Activated CD4-positive, alpha-beta T cell treated with anti-CD3 and anti-CD28 coated beads for 36 hours (primary cell): Measurements from ENCODE around the gene EIPR1. TPM values are rescaled to one million over a fixed set of nuclear protein-coding genes. Genes with fewer than 3 reads are reported as not detected.

Source experiments
- ATAC-seq: fragments of 200-7000 bp; cut with Tn5 transposase; one replicate; pipeline ENCODE4 v1.10.0; 2021; ENCODE audit warnings: mild to moderate bottlenecking, moderate library complexity
- CTCF ChIA-PET: fragments of 350-600 bp; sonication (Branson Sonifier 250); formaldehyde crosslinking; loops from one replicate; lab custom pipeline; 2021; ENCODE audit warnings: antibody characterized with exemption; lab: Charles Lee
- POLR2A ChIA-PET: fragments of 350-600 bp; sonication (Branson Sonifier 250); formaldehyde crosslinking; loops from one replicate; lab custom pipeline; 2021; ENCODE audit warnings: antibody characterized with exemption, inconsistent platforms; lab: Charles Lee
- DNase-seq: peaks from one replicate; pipeline ENCODE4 v3.0.0-alpha.2; 2020
- H3K27ac Mint-ChIP-seq: one replicate; pipeline ENCODE4 v1.8.0; 2021; ENCODE audit warnings: mixed read lengths
- H3K27me3 Mint-ChIP-seq: one replicate; pipeline ENCODE4 v1.8.0; 2021; ENCODE audit warnings: mixed read lengths
- H3K36me3 Mint-ChIP-seq: one replicate; pipeline ENCODE4 v1.8.0; 2021; ENCODE audit warnings: low read depth, mixed read lengths
- H3K4me1 Mint-ChIP-seq: one replicate; pipeline ENCODE4 v1.8.0; 2021; ENCODE audit warnings: mixed read lengths
- H3K4me3 Mint-ChIP-seq: one replicate; pipeline ENCODE4 v1.8.0; 2021; ENCODE audit warnings: mild to moderate bottlenecking, moderate library complexity, mixed read lengths
- H3K9me3 Mint-ChIP-seq: one replicate; pipeline ENCODE4 v1.8.0; 2021; ENCODE audit warnings: low read depth, mixed read lengths
- intact Hi-C, 2 experiments: fragments of 100-400 bp; cut with DNase I in 1 of 2; cut with micrococcal nuclease in 1 of 2; formaldehyde crosslinking; loops; one replicate each; pipeline versions ENCODE4 v1.14.2 to v1.15.1; 2022 to 2024; cut with DNase I, micrococcal nuclease
- total RNA-seq, 2 experiments: library from RNA; stranded (reverse); gene quantifications; one replicate each; pipeline ENCODE4 v1.2.3, GENCODE V29; 2021

EIPR1 gene
- total RNA-seq, 2 experiments from 2014 or later, result 38.6 to 58.2 TPM

DNA sequence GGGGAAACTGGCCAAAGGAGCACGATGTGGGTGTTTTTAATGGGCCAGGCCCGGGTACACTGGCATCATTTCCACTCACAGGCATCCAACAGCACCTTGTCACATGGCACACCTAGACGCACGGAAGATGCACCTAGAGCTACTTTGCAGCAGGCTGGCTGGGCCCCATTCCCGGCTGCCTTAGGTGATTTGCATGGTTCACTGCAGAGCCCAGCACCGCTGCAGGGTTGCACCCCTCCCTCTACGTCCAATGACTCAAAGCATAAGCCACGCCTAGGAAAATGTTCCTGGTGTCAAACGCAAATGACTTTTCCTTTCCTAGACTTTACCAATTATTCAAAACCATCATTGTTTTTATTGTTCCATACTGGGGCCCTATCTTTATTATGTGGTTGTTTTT lies 222.9 kb downstream of the EIPR1 start:
- intact Hi-C loops, result no loop called here
- H3K36me3 Mint-ChIP-seq, result peaks cover 29% of the 10 kb centered on the region
- H3K4me3 Mint-ChIP-seq, result no peak overlapping the region
- DNase-seq, result no peak
- H3K9me3 Mint-ChIP-seq, result peaks cover 9% of the 10 kb centered on the region
- H3K27ac Mint-ChIP-seq, result no peak overlapping the region
- H3K27me3 Mint-ChIP-seq, result no peaks in the 10 kb centered on the region
- POLR2A ChIA-PET, result no interaction called here
- H3K4me1 Mint-ChIP-seq, result peaks cover 3% of the 10 kb centered on the region
- no peak for ATAC-seq
- CTCF ChIA-PET, result no interaction called here

DNA sequence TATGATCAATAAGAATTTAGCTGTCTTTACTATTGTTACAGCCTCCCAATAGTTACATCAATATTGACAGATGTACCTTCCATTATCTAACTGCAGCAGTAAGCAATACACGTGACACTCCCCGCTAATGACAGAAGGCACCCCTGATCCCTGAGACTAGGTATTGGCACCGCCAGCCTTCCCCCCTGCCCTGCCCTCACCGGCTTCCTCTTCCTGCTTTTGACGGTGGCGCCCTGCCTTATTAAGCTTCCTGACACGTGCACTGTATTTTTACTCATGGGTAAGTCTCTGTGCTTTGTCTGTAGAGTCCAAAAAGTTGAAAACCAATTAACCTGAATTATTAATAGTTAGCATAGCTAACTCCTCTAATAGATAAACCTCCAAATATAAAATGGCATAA lies 223.5 kb downstream of the EIPR1 start:
- H3K27ac Mint-ChIP-seq, result no peak overlapping the region
- no peak for ATAC-seq
- CTCF ChIA-PET, result no interaction called here
- DNase-seq, result no peak
- POLR2A ChIA-PET, result no interaction called here
- peaks cover 9% of the 10 kb centered on the region for H3K9me3 Mint-ChIP-seq
- peaks cover 25% of the 10 kb centered on the region for H3K36me3 Mint-ChIP-seq
- intact Hi-C loops, result no loop called here
- H3K4me3 Mint-ChIP-seq, result no peak overlapping the region
- H3K4me1 Mint-ChIP-seq, result peaks cover 3% of the 10 kb centered on the region
- H3K27me3 Mint-ChIP-seq, result no peaks in the 10 kb centered on the region

DNA sequence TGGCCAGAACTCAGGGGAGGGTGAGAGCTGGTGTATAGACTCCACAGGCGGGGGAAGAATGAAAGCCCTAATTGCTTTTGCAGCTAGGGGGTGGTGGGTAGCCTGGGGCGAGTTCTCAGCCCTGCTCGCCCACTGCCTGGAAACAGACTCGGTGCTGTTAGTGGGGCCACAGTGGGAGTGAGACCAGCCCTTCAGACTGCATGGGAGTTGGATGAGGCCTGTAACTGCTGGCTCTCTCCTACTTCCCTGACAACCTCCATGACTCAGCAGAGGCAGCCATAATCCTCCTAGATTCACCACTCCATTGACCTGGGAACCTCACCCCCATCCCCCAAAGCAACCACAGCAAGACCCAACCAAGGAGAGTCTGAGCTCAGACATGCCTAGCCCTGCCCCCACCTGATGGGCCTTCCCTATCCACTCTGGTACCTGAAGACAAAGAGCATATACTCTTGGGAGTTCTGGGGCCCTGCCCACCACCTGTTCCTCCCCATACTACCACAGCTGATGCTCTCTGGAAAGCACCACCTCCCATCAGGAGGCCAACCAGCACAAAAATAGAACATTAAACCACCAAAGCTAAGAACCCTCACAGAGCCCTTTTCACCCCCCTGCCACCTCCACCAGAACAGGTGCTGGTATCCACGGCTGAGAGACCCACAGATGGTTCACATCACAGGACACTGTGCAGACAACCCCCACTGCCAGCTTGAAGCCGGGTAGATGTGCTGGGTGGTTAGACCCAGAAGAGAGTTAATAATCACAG lies 226.3 kb downstream of the EIPR1 start:
- no peak overlapping the region for H3K27ac Mint-ChIP-seq
- CTCF ChIA-PET, result no interaction called here
- ATAC-seq (no peak), DNase-seq (no peak)
- POLR2A ChIA-PET, result no interaction called here
- H3K4me3 Mint-ChIP-seq, result no peak overlapping the region
- H3K4me1 Mint-ChIP-seq, result peaks cover 3% of the 10 kb centered on the region
- peaks cover 21% of the 10 kb centered on the region for H3K36me3 Mint-ChIP-seq
- H3K9me3 Mint-ChIP-seq, result peaks cover 9% of the 10 kb centered on the region
- intact Hi-C loops, result no loop called here
- no peaks in the 10 kb centered on the region for H3K27me3 Mint-ChIP-seq

DNA sequence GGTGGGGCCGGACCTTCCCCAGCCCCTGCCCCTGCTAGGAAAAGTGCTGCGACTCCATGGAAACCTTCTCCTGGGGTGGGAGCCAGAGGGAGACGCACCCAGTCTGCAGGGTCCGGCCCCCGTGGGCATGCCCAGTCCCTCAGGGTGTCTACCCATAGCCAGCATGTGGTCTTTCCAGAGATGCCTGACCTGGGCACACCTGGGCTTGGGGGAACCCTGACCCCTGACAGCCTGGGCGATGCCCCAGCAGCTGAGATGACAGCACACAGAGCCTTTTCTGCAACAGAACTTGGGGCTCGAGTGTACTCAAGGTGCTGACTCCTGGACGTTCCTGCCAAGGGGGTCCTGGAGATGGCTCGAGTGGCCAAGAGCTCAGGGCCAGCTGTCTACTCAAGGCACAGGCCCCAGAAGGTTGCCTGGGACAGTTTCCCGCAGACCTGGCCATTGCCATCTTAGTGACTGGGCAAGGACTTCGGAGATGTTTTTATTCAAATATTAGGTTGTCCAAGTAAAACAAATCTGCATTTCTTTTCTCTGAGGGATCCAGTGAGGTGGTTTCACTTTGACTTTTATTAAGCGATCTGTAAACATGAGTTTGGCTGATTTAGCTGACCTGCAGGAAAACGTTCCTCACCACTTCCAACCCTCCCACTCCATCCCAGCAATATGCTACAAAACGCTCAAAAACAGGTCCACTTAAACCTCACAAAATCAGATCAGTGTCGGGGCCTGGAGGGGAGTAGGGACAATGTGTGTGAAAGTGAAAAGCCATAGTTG lies 228.0 kb downstream of the EIPR1 start:
- Mint-ChIP-seq H3K27ac (no peak overlapping the region), H3K36me3 (peaks cover 21% of the 10 kb centered on the region), H3K4me3 (no peak overlapping the region), H3K9me3 (peaks cover 9% of the 10 kb centered on the region), H3K4me1 (no peaks in the 10 kb centered on the region), H3K27me3 (no peaks in the 10 kb centered on the region)
- no peak for DNase-seq
- CTCF ChIA-PET, result no interaction called here
- ATAC-seq, result no peak
- intact Hi-C loops, result no loop called here
- POLR2A ChIA-PET, result no interaction called here

DNA sequence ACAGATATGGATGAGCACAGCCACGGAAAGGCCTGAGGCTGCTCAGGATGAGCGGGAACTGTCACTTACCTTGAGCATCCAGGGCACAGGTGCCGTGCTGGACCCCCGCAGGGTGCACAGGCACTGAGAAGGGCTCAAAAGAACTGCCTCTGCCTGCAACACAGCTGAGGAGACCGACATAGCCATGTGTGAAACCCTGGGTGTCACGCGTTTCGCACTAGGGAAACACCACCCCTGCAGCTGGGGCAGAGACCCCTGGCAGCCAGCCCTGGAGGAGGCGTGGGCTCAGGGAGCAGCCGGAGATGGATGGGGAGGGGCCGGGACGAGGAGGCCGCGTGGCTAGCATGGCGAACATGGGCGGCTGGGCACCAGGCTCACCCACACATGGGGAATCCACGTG lies 228.9 kb downstream of the EIPR1 start:
- ATAC-seq (no peak), DNase-seq (no peak)
- POLR2A ChIA-PET, result no interaction called here
- Mint-ChIP-seq H3K9me3 (peaks cover 9% of the 10 kb centered on the region), H3K4me1 (no peaks in the 10 kb centered on the region), H3K36me3 (peaks cover 21% of the 10 kb centered on the region), H3K27ac (no peak overlapping the region), H3K4me3 (no peak overlapping the region), H3K27me3 (no peaks in the 10 kb centered on the region)
- CTCF ChIA-PET, result no interaction called here
- intact Hi-C loops, result no loop called here

DNA sequence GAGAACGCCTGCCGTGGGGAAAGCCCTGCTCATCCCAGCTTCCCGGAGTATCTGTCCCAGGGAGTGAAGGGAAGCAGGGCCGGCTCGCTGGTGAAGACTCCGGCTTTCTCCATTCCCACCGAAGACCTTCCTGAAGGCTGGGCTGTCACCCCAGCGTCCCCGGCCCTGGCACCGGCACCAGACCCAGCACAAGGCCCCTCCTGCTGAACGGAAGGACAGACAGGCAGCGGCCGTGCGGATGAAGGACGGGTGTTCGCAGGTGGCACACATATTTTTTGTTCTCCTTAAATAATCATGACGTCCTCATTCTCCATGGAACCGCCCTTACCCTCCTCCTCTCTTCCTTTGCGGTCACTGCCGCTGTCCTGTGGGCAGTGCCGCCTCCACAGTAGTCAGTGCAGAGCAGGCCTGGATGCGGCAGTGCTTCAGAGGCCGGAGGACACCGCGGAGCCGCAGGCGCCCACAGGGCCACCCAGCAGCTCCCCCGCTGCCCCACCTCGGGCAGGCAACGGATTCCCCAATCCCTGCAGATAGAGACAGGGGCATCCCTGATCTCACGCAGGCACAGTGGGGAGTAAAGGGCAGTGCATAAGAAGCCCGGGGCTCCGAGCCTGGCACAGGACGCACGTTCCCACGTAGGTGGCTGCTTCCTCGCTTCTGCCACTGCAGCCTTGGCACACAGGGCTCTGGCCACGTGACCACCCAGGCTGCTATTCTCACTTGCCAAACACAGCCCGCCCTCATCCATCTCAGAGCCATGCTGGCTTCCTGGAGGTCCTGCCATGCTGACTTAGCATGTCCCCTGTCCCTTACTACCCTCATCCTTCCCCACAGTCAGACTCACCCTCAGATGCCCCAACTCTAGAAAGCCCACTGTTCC lies 229.7 kb downstream of the EIPR1 start:
- POLR2A ChIA-PET, result no interaction called here
- Mint-ChIP-seq H3K4me3 (no peak overlapping the region), H3K27me3 (no peaks in the 10 kb centered on the region), H3K36me3 (peaks cover 21% of the 10 kb centered on the region), H3K9me3 (peaks cover 9% of the 10 kb centered on the region), H3K27ac (no peak overlapping the region), H3K4me1 (no peaks in the 10 kb centered on the region)
- DNase-seq (no peak), ATAC-seq (no peak)
- CTCF ChIA-PET, result no interaction called here
- intact Hi-C loops, result no loop called here

DNA sequence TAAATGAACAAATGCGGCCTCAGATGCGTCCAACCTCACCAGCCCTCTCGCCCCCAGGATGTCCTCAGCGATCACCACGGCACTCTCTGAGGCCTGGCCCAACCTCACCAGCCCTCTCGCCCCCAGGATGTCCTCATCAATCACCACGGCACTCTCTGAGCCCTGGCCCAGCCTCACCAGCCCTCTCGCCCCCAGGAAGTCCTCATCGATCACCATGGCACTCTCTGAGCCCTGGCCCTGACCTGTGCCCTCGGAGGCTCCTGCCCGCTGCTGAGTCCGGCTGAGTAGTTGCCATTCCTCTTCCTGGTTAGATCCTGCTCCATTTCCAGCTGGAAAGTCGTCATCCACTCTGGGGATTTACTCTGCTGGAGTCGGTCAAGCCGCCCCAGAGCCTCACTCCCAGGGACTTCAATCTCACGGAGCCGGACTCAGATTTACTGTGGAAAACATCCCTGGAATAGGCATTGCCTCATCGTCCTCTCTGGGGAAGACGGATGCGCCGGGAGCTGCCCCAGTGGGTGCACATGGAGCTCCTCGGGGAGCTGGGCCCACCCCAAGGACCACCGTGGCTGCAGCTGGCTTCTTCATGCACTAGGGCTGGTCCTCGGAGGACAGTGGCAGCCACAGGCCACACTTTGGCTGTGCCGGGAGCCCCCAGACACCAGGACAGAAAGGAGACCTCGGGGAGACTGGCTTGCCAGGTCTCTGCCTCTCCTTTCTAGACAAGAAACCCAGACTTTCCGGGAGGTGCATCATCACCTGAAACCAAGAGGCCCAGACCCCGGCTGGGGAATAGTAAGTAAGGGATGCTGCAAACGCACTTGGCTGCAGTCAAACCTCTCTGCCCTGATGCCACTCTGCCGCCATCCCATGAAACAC lies 230.6 kb downstream of the EIPR1 start:
- Mint-ChIP-seq H3K4me3 (no peak overlapping the region), H3K4me1 (no peaks in the 10 kb centered on the region), H3K36me3 (peaks cover 14% of the 10 kb centered on the region), H3K9me3 (peaks cover 7% of the 10 kb centered on the region), H3K27me3 (no peaks in the 10 kb centered on the region), H3K27ac (no peak overlapping the region)
- CTCF ChIA-PET, result no interaction called here
- POLR2A ChIA-PET, result no interaction called here
- intact Hi-C loops, result no loop called here
- ATAC-seq (no peak), DNase-seq (no peak)

DNA sequence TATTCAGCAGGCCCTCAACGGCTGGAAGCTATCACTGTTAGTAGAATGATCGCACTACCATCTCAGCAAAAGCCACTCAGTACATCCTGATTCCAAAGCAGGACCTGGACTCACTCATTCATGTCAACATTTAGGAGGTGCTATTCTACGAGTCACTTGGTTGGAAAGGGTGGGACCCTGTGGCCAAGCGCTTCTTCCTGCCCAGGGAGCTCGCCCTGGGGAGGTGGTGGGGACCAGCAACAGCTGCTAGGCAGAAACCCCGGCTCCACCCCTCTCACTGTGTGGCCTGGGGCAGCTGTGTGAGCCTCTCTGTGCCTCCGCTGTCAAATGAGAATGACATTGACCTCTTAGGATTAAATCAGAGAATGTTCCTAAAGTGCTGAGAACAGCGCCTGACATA lies 231.4 kb downstream of the EIPR1 start:
- H3K36me3 Mint-ChIP-seq, result peaks cover 6% of the 10 kb centered on the region
- ChIA-PET CTCF (no interaction called here), POLR2A (no interaction called here)
- intact Hi-C loops, result no loop called here
- H3K27ac Mint-ChIP-seq, result no peak overlapping the region
- peaks cover 5% of the 10 kb centered on the region for H3K9me3 Mint-ChIP-seq
- H3K27me3 Mint-ChIP-seq, result no peaks in the 10 kb centered on the region
- H3K4me1 Mint-ChIP-seq, result no peaks in the 10 kb centered on the region
- no peak overlapping the region for H3K4me3 Mint-ChIP-seq
- DNase-seq, result no peak
- no peak for ATAC-seq

DNA sequence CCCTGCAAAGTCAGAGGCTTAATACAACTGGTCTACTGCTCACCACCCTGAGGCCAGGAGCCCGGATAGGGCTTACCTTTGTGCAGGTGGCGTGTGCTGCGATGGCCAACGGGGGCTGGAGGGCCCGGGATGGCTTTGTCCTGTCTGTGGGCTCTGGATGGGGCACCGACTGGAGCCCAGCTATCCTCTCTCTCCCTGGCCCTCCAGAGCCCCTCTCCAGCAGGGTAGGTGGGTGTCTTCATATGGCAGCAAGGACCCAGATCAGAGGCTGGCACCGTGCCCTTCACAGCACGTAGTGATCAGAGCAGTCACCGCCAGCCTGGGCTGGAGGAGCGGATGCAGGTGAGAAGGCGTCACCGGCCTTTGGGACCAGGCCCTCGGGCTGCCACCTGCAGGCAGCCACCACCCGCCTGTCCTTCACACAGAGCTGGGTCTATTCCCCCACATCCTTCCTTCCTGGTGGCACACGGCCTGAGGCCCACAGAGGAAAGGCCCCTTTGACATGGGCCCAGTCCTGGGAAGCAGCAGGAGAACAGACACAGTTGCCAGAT lies 232.1 kb downstream of the EIPR1 start:
- ChIA-PET CTCF (no interaction called here), POLR2A (no interaction called here)
- Mint-ChIP-seq H3K4me3 (no peak overlapping the region), H3K36me3 (no peaks in the 10 kb centered on the region), H3K4me1 (no peaks in the 10 kb centered on the region), H3K27ac (no peak overlapping the region), H3K27me3 (no peaks in the 10 kb centered on the region), H3K9me3 (peaks cover under 1% of the 10 kb centered on the region)
- ATAC-seq, result no peak
- intact Hi-C loops, result no loop called here
- no peak for DNase-seq

DNA sequence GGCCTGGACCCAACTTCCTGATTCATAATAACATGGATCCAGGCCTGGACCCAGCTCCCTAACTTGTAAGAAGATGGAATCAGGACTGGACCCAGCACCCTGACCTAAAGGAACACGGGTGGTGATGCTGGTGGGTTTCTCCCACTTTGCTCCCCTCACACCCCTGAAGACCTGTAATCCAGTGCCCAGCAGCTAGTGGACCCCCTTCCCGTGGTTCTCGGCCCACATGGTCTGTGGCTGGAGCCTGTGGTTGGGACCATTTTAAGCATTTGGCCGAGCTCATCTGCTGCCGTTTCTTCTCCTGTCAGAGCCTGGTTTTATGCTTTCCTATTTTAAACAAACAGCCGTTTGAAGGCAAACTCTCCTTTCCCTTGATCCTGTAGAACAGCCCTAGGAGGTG lies 232.8 kb downstream of the EIPR1 start:
- Mint-ChIP-seq H3K4me1 (no peaks in the 10 kb centered on the region), H3K36me3 (no peaks in the 10 kb centered on the region), H3K27ac (no peak overlapping the region), H3K9me3 (no peaks in the 10 kb centered on the region), H3K27me3 (no peaks in the 10 kb centered on the region), H3K4me3 (no peak overlapping the region)
- CTCF ChIA-PET, result no interaction called here
- intact Hi-C loops, result no loop called here
- DNase-seq (no peak), ATAC-seq (no peak)
- POLR2A ChIA-PET, result no interaction called here

DNA sequence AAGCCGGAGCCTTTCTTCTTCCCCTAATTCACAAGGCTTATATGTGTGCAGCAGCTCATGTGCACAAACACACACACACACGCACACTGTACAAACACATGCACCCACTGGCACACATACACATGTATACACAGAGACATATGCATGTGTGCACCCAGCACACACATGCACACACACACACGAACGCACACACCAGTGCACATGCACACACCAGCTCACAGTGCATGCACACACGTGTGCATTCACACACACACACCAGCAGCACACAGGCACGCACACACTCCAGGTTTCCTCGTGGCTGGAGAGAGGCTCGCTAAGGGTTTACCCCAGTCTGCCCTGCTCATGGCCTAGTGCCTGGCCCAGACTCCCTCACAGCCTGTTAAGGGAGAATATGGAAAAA lies 234.0 kb downstream of the EIPR1 start:
- no peaks in the 10 kb centered on the region for H3K36me3 Mint-ChIP-seq
- intact Hi-C loops, result no loop called here
- ChIA-PET POLR2A (no interaction called here), CTCF (no interaction called here)
- no peak for ATAC-seq
- H3K27me3 Mint-ChIP-seq, result no peaks in the 10 kb centered on the region
- no peaks in the 10 kb centered on the region for H3K9me3 Mint-ChIP-seq
- H3K4me1 Mint-ChIP-seq, result no peaks in the 10 kb centered on the region
- H3K27ac Mint-ChIP-seq, result no peak overlapping the region
- no peak for DNase-seq
- H3K4me3 Mint-ChIP-seq, result no peak overlapping the region
